ENCODE measurements around the gene BUB1.

- TF ChIP-seq POLR2A (IDR thresholded peaks at IDR 0.05) (no peak), CTCF (IDR thresholded peaks at IDR 0.05) (no peak)
Observed at GRCh38 chr2:110637093-110637492, 40.8 kb downstream of the BUB1 start.
